ENCODE data around the gene DAPP1.

DNA sequence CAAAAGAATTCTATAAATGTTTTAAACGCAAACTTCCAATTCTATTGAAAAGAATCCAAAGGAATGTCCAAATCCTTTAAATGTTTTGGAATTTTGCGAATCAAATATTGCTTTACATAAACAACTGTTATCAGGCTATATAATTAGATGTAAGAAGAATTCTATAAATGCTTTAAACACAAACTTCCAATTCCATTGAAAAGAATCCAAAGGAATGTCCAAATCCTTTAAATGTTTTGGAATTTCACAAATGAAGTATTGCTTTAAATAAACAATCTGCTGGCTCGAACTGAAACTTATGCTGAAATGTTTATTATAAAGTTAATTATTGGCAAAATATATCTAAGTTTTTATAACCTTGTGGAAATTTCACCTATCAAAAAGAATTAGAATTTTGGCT is 16.1 kb downstream of the DAPP1 start:
- TF ChIP-seq, protein P1, sequence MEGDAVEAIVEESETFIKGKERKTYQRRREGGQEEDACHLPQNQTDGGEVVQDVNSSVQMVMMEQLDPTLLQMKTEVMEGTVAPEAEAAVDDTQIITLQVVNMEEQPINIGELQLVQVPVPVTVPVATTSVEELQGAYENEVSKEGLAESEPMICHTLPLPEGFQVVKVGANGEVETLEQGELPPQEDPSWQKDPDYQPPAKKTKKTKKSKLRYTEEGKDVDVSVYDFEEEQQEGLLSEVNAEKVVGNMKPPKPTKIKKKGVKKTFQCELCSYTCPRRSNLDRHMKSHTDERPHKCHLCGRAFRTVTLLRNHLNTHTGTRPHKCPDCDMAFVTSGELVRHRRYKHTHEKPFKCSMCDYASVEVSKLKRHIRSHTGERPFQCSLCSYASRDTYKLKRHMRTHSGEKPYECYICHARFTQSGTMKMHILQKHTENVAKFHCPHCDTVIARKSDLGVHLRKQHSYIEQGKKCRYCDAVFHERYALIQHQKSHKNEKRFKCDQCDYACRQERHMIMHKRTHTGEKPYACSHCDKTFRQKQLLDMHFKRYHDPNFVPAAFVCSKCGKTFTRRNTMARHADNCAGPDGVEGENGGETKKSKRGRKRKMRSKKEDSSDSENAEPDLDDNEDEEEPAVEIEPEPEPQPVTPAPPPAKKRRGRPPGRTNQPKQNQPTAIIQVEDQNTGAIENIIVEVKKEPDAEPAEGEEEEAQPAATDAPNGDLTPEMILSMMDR (IDR thresholded peaks at IDR 0.05): no peak
- TF ChIP-seq POLR2A (IDR thresholded peaks at IDR 0.05) (no peak), POLR2AphosphoS5 (IDR thresholded peaks at IDR 0.05) (no peak)
